HG02943 (cell line): ENCODE data around the gene SSBP1.
"Not testable (repeated sequence)": the region's sequence is repeated elsewhere in the genome, so short reads cannot be mapped to it uniquely, and the experiment has no call there.

Experiments used
- ATAC-seq: cut with Tn5 transposase; IDR thresholded peaks from one replicate; pipeline ENCODE4 v1.9.1; 2021; ENCODE audit warnings: mild to moderate bottlenecking, low read depth, moderate library complexity; ENCODE audit not compliant: unreplicated experiment

SSBP1 gene

GRCh38 chr7:141708351-141708750 lies 29.8 kb upstream of the SSBP1 start, which contains the start of gene WEE2:
TSS of gene WEE2 (plus strand) at chr7:141708353. CDS start at chr7:141708759, 406 bp downstream.
- no peak for ATAC-seq

GRCh38 chr7:141709318-141709717 lies 28.8 kb upstream of the SSBP1 start:
- ATAC-seq: no peak

GRCh38 chr7:141709749-141710148 lies 28.4 kb upstream of the SSBP1 start:
- ATAC-seq: no peak

GRCh38 chr7:141710301-141710700 lies 27.9 kb upstream of the SSBP1 start:
- no peak for ATAC-seq

GRCh38 chr7:141712603-141713255 lies 25.4 kb upstream of the SSBP1 start:
- no peak for ATAC-seq

GRCh38 chr7:141713890-141714289 lies 24.3 kb upstream of the SSBP1 start:
- no peak for ATAC-seq

- no peak for ATAC-seq
Measured at GRCh38 chr7:141714571-141714970, 23.6 kb upstream of the SSBP1 start.

GRCh38 chr7:141715018-141715417 lies 23.1 kb upstream of the SSBP1 start:
- no peak for ATAC-seq

- no peak for ATAC-seq
Measured at GRCh38 chr7:141715794-141716689, 22.1 kb upstream of the SSBP1 start.

GRCh38 chr7:141717450-141717849 lies 20.7 kb upstream of the SSBP1 start:
- no peak for ATAC-seq

GRCh38 chr7:141722529-141722928 lies 15.6 kb upstream of the SSBP1 start:
- ATAC-seq: no peak

- ATAC-seq: no peak
Measured at GRCh38 chr7:141729020-141729419, 9.1 kb upstream of the SSBP1 start.

- ATAC-seq: no peak
Measured at GRCh38 chr7:141731476-141732149, 6.5 kb upstream of the SSBP1 start.

GRCh38 chr7:141737118-141737835 lies 881 bp upstream of the SSBP1 start:
- no peak for ATAC-seq

- ATAC-seq: peak; percentile 45
Measured at GRCh38 chr7:141738592-141739013, 445 bp downstream of the SSBP1 start.

- ATAC-seq: no peak
Measured at GRCh38 chr7:141739250-141739649, 1.1 kb downstream of the SSBP1 start.

- ATAC-seq: no peak
Measured at GRCh38 chr7:141742229-141742628, 4.1 kb downstream of the SSBP1 start.

GRCh38 chr7:141744131-141744530 lies 6.0 kb downstream of the SSBP1 start:
- ATAC-seq: no peak

- no peak for ATAC-seq
Measured at GRCh38 chr7:141748396-141748795, 10.2 kb downstream of the SSBP1 start.

GRCh38 chr7:141751904-141752303 lies 13.7 kb downstream of the SSBP1 start:
- not testable (repeated sequence) for ATAC-seq
